ENCODE measurements around the gene DTL. TPM values are rescaled to one million over a fixed set of nuclear protein-coding genes. Genes with fewer than 3 reads are reported as not detected.

Gene DTL
- total RNA-seq, 1 experiment from 2014 or later: 26.7 TPM

DNA sequence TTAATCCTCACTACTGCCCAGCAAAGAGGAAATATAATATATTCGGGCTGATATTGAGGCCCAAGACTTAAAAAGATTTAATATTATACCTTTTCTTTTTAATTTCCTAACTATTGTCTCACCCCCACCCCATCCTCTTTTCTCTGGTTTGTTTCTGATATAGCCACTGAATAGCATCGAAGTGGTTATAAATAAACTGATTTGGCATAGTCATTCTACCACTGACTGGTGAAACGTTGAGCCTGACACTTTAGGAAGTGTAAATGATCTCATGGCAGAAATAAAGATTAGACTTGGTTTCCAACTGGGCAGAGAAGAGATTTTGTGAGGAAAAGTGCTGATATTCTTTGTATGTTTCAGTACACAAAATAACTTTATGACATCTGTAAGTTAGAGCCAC lies 39.3 kb downstream of the DTL start:
- Histone ChIP-seq H3K27ac (ENCODE audit: low read length) (no peak overlapping the region), H3K27me3 (ENCODE audit: control insufficient read depth, insufficient read depth, low read length) (no peaks in the 10 kb centered on the region), H3K4me3 (ENCODE audit: low read depth in 2 of 2, low read length in 2 of 2) (no peak overlapping the region), H3K36me3 (ENCODE audit: control insufficient read depth, insufficient read depth, low read length) (peaks cover 33% of the 10 kb centered on the region; the same call in 1 of the 2 replicates), H3K4me1 (ENCODE audit: control insufficient read depth, insufficient read depth, low read length) (no peaks in the 10 kb centered on the region), H3K9me3 (ENCODE audit: control insufficient read depth, insufficient read depth, low read depth, low read length) (no peaks in the 10 kb centered on the region)
- POLR2A ChIA-PET: no interaction called here
- ATAC-seq (no peak), DNase-seq (ENCODE audit: low read depth, low spot score) (no peak)
- TF ChIP-seq, protein P1, sequence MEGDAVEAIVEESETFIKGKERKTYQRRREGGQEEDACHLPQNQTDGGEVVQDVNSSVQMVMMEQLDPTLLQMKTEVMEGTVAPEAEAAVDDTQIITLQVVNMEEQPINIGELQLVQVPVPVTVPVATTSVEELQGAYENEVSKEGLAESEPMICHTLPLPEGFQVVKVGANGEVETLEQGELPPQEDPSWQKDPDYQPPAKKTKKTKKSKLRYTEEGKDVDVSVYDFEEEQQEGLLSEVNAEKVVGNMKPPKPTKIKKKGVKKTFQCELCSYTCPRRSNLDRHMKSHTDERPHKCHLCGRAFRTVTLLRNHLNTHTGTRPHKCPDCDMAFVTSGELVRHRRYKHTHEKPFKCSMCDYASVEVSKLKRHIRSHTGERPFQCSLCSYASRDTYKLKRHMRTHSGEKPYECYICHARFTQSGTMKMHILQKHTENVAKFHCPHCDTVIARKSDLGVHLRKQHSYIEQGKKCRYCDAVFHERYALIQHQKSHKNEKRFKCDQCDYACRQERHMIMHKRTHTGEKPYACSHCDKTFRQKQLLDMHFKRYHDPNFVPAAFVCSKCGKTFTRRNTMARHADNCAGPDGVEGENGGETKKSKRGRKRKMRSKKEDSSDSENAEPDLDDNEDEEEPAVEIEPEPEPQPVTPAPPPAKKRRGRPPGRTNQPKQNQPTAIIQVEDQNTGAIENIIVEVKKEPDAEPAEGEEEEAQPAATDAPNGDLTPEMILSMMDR (IDR thresholded peaks at IDR 0.05): no peak
- TF ChIP-seq SIN3A (IDR thresholded peaks at IDR 0.05; ENCODE audit: borderline replicate concordance, insufficient read depth, low read depth, low read length): no peak
- TF ChIP-seq POLR2AphosphoS5 (IDR thresholded peaks at IDR 0.05; ENCODE audit: low read depth, low read length): no peak
- TF ChIP-seq, protein P2, sequence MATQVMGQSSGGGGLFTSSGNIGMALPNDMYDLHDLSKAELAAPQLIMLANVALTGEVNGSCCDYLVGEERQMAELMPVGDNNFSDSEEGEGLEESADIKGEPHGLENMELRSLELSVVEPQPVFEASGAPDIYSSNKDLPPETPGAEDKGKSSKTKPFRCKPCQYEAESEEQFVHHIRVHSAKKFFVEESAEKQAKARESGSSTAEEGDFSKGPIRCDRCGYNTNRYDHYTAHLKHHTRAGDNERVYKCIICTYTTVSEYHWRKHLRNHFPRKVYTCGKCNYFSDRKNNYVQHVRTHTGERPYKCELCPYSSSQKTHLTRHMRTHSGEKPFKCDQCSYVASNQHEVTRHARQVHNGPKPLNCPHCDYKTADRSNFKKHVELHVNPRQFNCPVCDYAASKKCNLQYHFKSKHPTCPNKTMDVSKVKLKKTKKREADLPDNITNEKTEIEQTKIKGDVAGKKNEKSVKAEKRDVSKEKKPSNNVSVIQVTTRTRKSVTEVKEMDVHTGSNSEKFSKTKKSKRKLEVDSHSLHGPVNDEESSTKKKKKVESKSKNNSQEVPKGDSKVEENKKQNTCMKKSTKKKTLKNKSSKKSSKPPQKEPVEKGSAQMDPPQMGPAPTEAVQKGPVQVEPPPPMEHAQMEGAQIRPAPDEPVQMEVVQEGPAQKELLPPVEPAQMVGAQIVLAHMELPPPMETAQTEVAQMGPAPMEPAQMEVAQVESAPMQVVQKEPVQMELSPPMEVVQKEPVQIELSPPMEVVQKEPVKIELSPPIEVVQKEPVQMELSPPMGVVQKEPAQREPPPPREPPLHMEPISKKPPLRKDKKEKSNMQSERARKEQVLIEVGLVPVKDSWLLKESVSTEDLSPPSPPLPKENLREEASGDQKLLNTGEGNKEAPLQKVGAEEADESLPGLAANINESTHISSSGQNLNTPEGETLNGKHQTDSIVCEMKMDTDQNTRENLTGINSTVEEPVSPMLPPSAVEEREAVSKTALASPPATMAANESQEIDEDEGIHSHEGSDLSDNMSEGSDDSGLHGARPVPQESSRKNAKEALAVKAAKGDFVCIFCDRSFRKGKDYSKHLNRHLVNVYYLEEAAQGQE (IDR thresholded peaks at IDR 0.05; ENCODE audit: insufficient read depth in 1 of 2, low read depth in 2 of 2, low read length in 1 of 2): no peak
- no peak for TF ChIP-seq TCF7L2 (IDR thresholded peaks at IDR 0.05; ENCODE audit: low read depth, low read length)
- CTCF ChIA-PET: no interaction called here
- in situ Hi-C loops (cut with HindIII; ENCODE audit: low pct_unique_long_range_greater_than_20kb, low sequenced_read_pairs): no loop called here
- no TSS peak for BruUV-seq (replicated peaks)
- intact Hi-C loops (cut with micrococcal nuclease; ENCODE audit: unreplicated experiment): no loop called here

DNA sequence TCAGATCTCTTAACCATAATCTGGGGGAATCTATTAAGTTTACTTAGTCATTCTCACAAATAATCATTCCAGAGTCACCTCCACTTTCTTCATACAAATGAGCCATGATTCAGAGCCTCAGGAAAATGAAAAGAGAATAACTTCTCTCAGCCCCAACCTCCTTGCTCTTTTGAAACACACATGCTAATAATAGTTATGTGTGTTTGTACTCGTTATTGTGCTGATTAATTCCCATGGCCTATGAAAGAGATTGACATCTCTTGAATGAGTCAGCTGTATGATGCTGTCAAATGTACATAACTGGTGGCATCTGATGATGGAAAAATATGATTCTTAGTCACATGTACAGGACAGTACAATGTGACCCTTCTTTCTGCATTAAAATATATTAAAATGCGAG lies 41.5 kb downstream of the DTL start:
- no peak for DNase-seq (ENCODE audit: low read depth, low spot score)
- BruUV-seq (replicated peaks): no TSS peak
- Histone ChIP-seq H3K9me3 (ENCODE audit: control insufficient read depth, insufficient read depth, low read depth, low read length) (no peaks in the 10 kb centered on the region), H3K36me3 (ENCODE audit: control insufficient read depth, insufficient read depth, low read length) (peaks cover 39% of the 10 kb centered on the region), H3K27me3 (ENCODE audit: control insufficient read depth, insufficient read depth, low read length) (no peaks in the 10 kb centered on the region), H3K4me1 (ENCODE audit: control insufficient read depth, insufficient read depth, low read length) (no peaks in the 10 kb centered on the region), H3K4me3 (ENCODE audit: low read depth in 2 of 2, low read length in 2 of 2) (no peak overlapping the region), H3K27ac (ENCODE audit: low read length) (no peak overlapping the region)
- POLR2A ChIA-PET: no interaction called here
- CTCF ChIA-PET: no interaction called here
- intact Hi-C loops (cut with micrococcal nuclease; ENCODE audit: unreplicated experiment) (no loop called here), in situ Hi-C loops (cut with HindIII; ENCODE audit: low pct_unique_long_range_greater_than_20kb, low sequenced_read_pairs) (no loop called here)
- ATAC-seq: no peak
- no peak for TF ChIP-seq SIN3A (IDR thresholded peaks at IDR 0.05; ENCODE audit: borderline replicate concordance, insufficient read depth, low read depth, low read length)
- TF ChIP-seq, protein P1 (IDR thresholded peaks at IDR 0.05): no peak
- TF ChIP-seq, protein P2 (IDR thresholded peaks at IDR 0.05; ENCODE audit: insufficient read depth in 1 of 2, low read depth in 2 of 2, low read length in 1 of 2): no peak
- no peak for TF ChIP-seq TCF7L2 (IDR thresholded peaks at IDR 0.05; ENCODE audit: low read depth, low read length)
- no peak for TF ChIP-seq POLR2AphosphoS5 (IDR thresholded peaks at IDR 0.05; ENCODE audit: low read depth, low read length)
